Gastrocnemius medialis (tissue), 4 donors: ENCODE measurements around the gene MMP14.

Source experiments
- POLR2A ChIP-seq, 2 donors: fragments of 450-650 bp; IDR thresholded peaks; one replicate each; pipeline ENCODE4 v1.6.1; 2017; ENCODE audit warnings: antibody characterized with exemption in 2 of 2, mild to moderate bottlenecking in 2 of 2, moderate library complexity in 2 of 2
- TF ChIP-seq, protein P1 (sequence below), 5 experiments: fragments of 450-650 bp in 3 of 5; fragments of 200-600 bp in 2 of 5; sonication (generic) in 2 of 5; IDR thresholded peaks in 4 of 5; conservative IDR thresholded peaks in 1 of 5; 1 replicate in 4 of 5; 2 replicates in 1 of 5; pipeline ENCODE4 v1.5.1; 2016 to 2019; ENCODE audit warnings: antibody characterized with exemption in 5 of 5, mild to moderate bottlenecking in 3 of 5, moderate library complexity in 3 of 5

GRCh38 chr14:22895402-22895801 is 59.0 kb downstream of the MMP14 start:
- TF ChIP-seq, protein P1, sequence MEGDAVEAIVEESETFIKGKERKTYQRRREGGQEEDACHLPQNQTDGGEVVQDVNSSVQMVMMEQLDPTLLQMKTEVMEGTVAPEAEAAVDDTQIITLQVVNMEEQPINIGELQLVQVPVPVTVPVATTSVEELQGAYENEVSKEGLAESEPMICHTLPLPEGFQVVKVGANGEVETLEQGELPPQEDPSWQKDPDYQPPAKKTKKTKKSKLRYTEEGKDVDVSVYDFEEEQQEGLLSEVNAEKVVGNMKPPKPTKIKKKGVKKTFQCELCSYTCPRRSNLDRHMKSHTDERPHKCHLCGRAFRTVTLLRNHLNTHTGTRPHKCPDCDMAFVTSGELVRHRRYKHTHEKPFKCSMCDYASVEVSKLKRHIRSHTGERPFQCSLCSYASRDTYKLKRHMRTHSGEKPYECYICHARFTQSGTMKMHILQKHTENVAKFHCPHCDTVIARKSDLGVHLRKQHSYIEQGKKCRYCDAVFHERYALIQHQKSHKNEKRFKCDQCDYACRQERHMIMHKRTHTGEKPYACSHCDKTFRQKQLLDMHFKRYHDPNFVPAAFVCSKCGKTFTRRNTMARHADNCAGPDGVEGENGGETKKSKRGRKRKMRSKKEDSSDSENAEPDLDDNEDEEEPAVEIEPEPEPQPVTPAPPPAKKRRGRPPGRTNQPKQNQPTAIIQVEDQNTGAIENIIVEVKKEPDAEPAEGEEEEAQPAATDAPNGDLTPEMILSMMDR (IDR thresholded peaks at IDR 0.05 in 4 of 5, conservative IDR thresholded peaks at IDR 0.05 in 1 of 5): no peak
- TF ChIP-seq POLR2A (IDR thresholded peaks at IDR 0.05): no peak
